Upper lobe of left lung (tissue), 4 donors: ENCODE measurements around the gene SLC6A3.

Experiments used
- CTCF ChIP-seq, 6 experiments: fragments of 450-650 bp in 4 of 6; fragments of 200-600 bp in 2 of 6; sonication (generic) in 2 of 6; IDR thresholded peaks; one replicate each; pipeline ENCODE4 v1.5.1; 2016 to 2019; ENCODE audit warnings: antibody characterized with exemption in 6 of 6
- EP300 ChIP-seq, 4 donors: sonication (generic); formaldehyde crosslinking; IDR thresholded peaks; one replicate each; pipeline ENCODE4 v1.5.1; 2017; ENCODE audit warnings: antibody characterized with exemption in 4 of 4, control low read depth in 2 of 4
- POLR2AphosphoS5 ChIP-seq, 2 donors: sonication (generic); formaldehyde crosslinking; IDR thresholded peaks; one replicate each; pipeline ENCODE4 v1.5.1; 2017; ENCODE audit warnings: antibody characterized with exemption in 2 of 2

- TF ChIP-seq CTCF (IDR thresholded peaks at IDR 0.05) = no peak
- no peak for TF ChIP-seq EP300 (IDR thresholded peaks at IDR 0.05)
- TF ChIP-seq POLR2AphosphoS5 (IDR thresholded peaks at IDR 0.05) = no peak
Observed at GRCh38 chr5:1383344-1383743, 61.9 kb downstream of the SLC6A3 start.
